ENCODE data around the gene MED20. TPM values are rescaled to one million over a fixed set of nuclear protein-coding genes. Genes with fewer than 3 reads are reported as not detected.

The MED20 gene
- total and polyA plus RNA-seq, 10 of the 15 experiments (the other 5 are each of a cell fraction or from before 2014, with no cell fraction given) = 13.4 to 24.8 (median 17.9) TPM

DNA sequence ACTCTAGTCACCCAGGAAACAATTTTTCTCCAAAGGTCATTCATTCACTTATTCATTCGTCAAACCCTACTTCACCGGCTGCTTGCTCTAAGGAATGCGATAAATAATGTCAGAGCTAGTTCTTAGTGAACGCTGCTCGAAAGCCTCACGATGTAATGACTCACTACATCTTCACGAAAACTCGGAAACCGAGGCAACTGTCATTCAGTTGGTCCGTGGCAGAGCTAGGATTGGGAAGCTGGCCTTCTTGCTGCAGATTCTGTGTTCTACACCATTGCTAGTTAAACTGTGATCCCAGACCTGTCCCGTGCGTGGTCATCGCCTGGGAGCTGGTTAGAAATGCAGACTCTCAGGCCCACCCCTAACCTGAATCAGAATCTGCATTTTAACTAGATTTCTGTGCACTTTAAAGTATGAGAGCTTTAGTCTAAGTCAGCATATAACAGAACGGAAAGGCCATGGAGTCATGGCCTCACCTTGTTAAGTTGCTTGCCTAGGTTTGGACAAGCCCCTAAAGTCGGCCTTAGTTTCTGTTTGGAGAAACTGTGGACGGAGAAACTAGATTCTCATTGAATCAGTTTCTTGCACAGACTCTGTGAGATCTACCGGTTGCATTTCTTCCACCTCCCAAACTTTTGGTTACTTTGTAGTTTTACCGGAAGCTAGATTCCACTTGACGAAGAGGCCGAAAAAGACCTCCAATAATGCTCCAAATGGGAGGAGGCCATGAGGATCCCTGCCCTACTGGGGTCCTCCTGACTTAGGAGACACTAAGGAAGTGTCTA, 21.3 kb upstream of the MED20 start:
- H2AFZ ChIP-seq (ENCODE audit: control insufficient read depth, low read depth, low read length) = peak overlapping the region; percentile 83
- peaks cover 24% of the 10 kb centered on the region for H3K4me1 ChIP-seq (ENCODE audit: control insufficient read depth, insufficient read depth, low read length)
- H3K27ac ChIP-seq (ENCODE audit: control insufficient read depth, insufficient read depth) = peak overlapping the region; percentile 22
- ChIA-PET CTCF (interaction anchor here (0.7 to 13.2 kb wide), 10 partner anchors 13 to 425 kb away, joined by 3 to 193 read pairs (median 3); partner anchors contain the start of genes BYSL, MED20 and TOMM6), POLR2A (interaction anchor here (0.5 to 1.0 kb wide), 3 partner anchors 97 to 1950 kb away, joined by 4 to 7 read pairs (median 5); no protein-coding TSS in a partner anchor), RAD21 (ENCODE audit: unreplicated experiment) (interaction anchor here (0.6 to 6.4 kb wide), 5 partner anchors 10 to 100 kb away, joined by 3 to 69 read pairs (median 5); partner anchors contain the start of genes BYSL and MED20), SMC1A (ENCODE audit: uncharacterized antibody, unreplicated experiment) (interaction anchor here (0.6 to 12.4 kb wide), 12 partner anchors 8 to 953 kb away, joined by 3 to 138 read pairs (median 4); partner anchors contain the start of genes RPL7L1 and TAF8)
- peaks cover 35% of the 10 kb centered on the region for H3K79me2 ChIP-seq (ENCODE audit: control insufficient read depth, insufficient read depth, low read length)
- TF ChIP-seq PML (IDR thresholded peaks at IDR 0.05; ENCODE audit: low read length) = 0 out of 2 replicates have a peak, but pooled peaks have one; percentile 52
- TF ChIP-seq, protein P1, sequence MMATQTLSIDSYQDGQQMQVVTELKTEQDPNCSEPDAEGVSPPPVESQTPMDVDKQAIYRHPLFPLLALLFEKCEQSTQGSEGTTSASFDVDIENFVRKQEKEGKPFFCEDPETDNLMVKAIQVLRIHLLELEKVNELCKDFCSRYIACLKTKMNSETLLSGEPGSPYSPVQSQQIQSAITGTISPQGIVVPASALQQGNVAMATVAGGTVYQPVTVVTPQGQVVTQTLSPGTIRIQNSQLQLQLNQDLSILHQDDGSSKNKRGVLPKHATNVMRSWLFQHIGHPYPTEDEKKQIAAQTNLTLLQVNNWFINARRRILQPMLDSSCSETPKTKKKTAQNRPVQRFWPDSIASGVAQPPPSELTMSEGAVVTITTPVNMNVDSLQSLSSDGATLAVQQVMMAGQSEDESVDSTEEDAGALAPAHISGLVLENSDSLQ (IDR thresholded peaks at IDR 0.05) = 0 out of 2 replicates have a peak, but pooled peaks have one; percentile 12
- no peak for TF ChIP-seq ZNF24 (IDR thresholded peaks at IDR 0.05)
- no peak for TF ChIP-seq RB1 (IDR thresholded peaks at IDR 0.05; ENCODE audit: borderline replicate concordance)
- no peak for TF ChIP-seq CHD2 (IDR thresholded peaks at IDR 0.05; ENCODE audit: borderline replicate concordance, low read depth, low read length)
- no peaks in the 10 kb centered on the region for H4K20me1 ChIP-seq (ENCODE audit: control insufficient read depth, insufficient read depth)
- FAIRE-seq (peak; percentile 75), DNase-seq (ENCODE audit: low read depth, low spot score) (no peak), ATAC-seq (no peak)
- peak overlapping the region; percentile 30 for H3K9ac ChIP-seq (ENCODE audit: control insufficient read depth, insufficient read depth, low read length)
- H3K9me3 ChIP-seq (replicated peaks; ENCODE audit: control insufficient read depth, insufficient read depth, low read length) = no peaks in the 10 kb centered on the region
- H3K27me3 ChIP-seq (replicated peaks in 1 of 2; ENCODE audit: control insufficient read depth in 2 of 2, insufficient read depth in 2 of 2, low read length in 1 of 2) = no peaks in the 10 kb centered on the region
- H3K4me2 ChIP-seq (ENCODE audit: control insufficient read depth, insufficient read depth) = peak overlapping the region; percentile 89
- intact Hi-C loops (cut with micrococcal nuclease; ENCODE audit: unreplicated experiment) = loop anchor here (5.0 kb wide), 2 partner anchors 85 to 270 kb away; no protein-coding TSS in a partner anchor
- no peaks in the 10 kb centered on the region; a peak in 2 of 4 replicates for H3K36me3 ChIP-seq (ENCODE audit: control insufficient read depth in 2 of 2, insufficient read depth in 2 of 2, low read length in 1 of 2)
- 31% methylated on average over 20 of the region's 20 CpGs for WGBS (ENCODE audit: insufficient coverage, insufficient replicate concordance, low lambda C conversion rate, missing lambda C conversion rate)
- peak overlapping the region; percentile 98 for H3K4me3 ChIP-seq
- in situ Hi-C loops (cut with MboI) = no loop called here
- TSS peak; percentile 89 for BruUV-seq (replicated peaks)

Measured in GM12878 (cell line).